Activated T-cell treated with anti-CD3 and anti-CD28 coated beads for 1 hour (primary cell): Measurements from ENCODE around the gene MPPED1.

ENCODE experiments used
- DNase-seq: peaks from one replicate; pipeline ENCODE4 v3.0.0-alpha.2; 2020; ENCODE audit warnings: low read depth

MPPED1 gene

DNA sequence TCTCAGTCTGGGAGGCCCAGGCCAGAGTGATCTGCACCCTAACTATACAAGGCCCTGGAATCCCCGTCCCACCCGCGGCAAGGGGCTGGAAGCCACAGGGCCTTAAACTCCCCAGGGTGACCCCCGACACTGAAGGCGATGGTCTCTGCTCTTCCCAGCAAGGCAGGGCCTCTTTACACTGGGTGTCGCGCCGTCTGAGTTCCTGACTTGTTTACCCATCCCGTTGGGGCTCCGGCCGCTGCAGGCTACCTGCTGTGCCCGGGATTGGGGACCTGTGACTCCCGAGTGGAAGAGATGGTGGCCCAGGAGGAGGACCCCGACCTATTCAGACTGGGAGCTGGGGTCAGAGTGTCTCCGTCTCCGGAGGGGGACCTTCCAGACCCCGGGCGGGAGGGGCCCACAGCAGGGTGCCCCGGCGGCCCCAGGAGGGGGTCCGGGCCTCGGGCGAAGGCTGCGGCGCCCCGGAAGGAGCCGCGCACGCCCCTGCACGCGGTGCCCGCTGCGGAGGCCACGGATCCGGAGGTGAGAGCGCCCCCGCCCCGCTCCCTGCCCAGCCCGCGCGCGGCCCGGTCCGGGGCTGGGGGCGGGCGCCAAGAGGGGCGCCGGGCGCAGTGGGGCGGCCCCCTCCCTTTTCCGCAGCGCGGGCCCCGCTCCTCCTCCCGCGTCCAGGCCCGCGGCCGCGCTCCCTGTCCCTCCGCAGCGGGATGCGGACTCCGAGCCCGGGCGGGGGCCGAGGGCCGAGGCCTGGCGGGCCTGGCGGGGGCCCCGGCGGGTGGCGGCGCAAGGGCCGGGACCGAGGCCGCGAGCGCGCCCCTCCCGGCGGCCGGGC, 560 bp upstream of the MPPED1 start:
- no peak for DNase-seq

DNA sequence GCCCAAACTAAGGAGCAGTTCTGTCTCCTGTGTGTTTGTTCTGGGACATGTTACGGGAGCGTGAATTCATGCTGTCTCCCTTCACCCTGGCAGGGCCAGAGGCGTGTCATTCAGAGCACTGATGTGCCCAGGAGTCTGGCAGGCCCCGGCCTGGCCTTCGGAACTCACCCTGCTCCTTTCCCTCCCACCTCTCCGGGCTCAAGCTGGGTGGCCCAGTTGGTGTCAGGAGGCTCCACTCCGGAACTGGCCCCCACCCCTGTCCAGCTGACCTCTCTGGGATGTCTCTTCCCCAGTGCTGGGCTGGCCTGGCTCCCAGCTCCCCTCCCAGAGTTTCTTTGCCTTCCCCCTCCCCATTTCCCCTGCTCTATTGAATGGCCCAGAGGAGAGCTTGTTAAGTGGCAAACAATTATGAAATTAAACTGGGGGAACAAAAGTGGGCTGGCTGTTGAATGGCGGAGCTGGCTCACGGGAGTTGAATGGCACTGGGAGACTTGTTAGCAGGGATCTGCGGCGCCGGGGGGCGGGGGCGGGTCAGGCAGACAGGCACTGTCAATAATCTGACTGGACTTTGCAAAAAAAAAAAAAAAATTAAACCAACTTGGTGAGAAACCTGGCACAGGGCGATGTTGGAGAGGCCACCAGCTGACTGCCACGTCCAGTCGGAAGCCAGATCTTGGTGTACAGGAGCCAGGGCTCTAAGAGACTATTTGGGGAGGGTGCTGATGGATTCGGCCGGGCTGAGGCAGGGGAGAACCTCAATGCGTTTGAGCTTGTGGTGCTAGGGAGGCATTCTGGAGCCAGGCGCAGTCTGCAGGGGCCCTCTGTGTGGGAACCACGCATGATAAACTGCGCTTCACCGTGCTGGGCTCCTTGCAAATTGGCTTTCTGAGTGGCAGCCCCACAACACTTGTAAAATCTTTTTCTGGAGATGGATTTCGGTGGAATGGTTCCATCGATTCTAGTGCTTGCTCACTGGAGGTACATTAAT, 1.3 kb downstream of the MPPED1 start:
- DNase-seq: no peak

DNA sequence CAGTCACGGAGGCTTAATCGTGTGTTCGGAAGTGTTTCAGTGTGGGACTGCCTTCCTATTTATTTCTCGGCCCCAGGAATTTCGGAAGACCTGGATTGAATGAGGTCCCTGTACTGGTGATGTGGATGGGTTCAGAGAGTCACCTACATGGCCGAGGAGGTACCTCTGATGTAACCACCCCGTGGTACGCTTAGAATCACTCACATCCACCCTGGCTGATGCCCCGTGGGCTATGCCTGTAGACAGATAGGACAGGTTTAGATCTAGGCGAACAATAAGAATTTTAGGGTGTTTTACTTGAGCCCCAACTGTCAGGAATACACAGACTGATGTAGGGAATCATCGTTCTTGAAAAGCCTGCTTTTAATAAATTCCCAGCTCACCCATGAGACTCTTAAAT, 2.0 kb downstream of the MPPED1 start:
- no peak for DNase-seq

DNA sequence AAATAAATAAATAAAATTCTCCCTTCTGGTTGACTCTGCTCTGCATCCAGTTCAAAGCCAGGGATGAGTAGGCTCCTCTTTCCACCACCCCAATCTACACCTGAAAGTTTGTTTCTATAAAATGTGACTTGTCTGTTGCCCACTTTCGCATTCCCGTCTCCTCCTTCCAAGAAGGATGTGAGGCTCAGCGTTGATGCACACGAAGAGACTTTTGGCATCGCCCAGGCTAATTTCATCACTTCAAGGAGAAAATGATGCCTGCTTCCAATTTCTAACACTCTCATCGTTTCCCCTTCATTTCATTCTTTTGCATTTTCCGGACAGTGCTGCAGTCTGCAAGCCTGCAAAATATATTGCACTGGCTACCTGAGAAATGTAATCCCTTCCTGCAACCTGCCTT, 3.9 kb downstream of the MPPED1 start:
- DNase-seq: no peak

DNA sequence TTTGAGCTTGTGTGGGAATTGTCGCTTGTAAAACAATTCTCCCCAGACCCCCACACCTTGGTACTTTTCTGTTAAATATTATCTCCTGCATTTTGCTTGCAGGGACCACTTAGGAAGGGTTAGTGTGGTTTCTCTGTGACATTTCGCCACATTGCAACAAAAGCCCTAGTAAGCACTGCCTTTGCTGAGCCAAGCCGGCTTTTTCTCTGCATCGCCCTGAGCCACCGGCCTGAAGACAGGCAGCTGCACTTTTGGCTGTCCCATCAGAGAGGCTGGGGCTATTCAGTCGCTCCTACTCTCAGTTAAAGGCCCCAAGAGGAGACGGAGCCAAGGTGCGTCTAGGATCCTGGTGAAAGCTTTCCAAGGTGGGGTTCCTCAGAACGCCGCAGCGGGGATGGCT, 5.7 kb downstream of the MPPED1 start:
- no peak for DNase-seq

DNA sequence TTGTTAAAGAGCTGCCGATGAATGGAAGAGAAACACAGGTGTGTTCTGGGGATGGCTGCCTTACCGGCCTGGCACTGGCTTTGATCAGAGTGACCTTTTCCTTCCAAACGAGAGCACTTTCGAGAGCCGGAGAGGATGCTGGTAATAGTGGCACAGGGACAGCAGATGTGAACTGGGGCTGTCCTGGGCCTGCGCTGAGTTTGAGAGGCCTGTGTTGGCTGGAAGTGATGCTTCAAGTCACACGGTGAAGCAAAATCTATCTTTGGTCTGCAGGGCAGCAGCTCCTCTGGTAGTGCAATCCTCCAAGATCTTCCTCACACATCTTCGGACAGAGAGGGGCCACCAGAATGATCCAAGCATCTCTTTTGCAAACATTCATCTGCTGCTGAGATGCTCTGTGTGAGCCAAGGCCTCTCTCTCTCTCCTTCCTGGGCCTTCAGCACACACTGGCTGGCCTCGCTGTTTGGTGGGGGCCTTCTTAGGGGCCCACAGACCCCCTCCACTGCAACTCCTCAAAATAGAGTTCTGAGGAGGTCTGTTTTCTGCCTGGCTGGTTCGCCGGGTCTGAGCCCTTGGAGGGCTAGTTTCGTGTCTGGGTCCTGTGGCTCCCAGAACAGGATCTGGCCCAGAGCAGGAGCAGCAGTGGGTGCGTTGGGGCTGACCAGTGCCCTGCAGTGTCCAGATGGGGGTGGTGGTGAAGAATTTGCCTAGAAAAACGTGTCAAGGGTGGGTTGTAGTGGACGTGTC, 6.4 kb downstream of the MPPED1 start:
- DNase-seq: no peak

DNA sequence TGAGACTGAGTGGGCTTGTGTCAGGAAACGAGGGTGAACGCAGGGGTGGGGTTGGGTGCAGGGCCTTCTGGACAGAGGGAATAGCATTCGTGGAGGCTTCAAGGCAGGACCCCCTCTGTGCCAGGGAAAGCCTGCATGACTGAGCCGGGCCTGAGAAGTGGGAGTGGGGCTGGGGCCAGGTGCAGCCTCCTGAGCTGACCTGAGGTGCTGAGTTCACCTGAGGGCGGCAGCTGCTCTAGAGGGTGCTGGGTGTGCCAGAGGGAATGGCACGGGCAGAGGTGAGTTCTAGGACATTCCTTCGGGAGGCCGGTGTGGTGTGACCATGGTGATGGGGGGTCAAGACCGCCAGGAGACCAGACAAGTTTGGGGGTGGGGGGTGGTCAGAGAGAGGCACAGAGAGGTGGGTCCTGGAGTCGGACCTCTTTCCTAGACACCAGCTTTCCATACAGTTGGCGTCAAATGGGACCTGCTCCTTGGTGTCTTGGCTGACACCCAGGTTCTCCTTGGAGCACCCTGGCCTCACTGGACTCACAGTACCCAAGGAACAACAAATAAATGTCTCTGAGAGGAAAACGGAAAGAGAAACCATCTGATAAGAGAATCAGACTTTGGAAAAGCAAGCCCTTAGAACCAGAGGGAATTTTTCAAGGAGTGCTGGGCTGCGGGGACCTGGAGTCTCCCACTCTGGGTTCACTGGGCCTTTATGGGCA, 7.7 kb downstream of the MPPED1 start:
- DNase-seq: no peak

DNA sequence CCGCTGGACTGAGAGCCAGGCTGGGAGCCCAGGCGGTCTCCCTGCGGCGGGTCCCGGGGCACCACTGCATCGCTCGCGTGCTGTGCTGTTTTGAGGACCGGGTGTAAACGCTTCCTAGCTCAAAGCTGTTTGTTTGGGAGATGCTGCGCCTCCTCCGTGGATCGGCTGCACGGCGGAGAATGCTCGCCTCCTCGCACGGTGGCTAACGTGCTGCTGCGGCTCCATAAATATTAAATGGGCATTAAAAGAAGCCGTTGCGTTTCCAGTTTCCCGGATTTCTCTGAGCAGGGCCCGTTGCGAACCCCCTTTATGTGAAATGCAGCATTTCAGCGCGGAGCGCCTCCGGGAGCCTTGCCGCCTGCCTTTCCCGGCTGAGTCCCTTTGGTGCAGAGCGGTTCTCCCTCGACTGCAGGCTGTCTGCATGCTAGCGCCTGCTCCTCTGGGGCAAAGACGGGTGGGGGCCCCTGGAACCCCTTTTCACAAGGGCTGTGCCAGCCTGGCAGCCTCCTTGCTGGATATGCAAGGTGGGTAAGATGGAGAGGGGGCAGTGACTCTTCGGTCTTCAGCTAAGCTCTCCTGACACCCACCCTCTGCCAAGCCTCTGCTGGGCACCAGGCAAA, 9.3 kb downstream of the MPPED1 start:
- no peak for DNase-seq

DNA sequence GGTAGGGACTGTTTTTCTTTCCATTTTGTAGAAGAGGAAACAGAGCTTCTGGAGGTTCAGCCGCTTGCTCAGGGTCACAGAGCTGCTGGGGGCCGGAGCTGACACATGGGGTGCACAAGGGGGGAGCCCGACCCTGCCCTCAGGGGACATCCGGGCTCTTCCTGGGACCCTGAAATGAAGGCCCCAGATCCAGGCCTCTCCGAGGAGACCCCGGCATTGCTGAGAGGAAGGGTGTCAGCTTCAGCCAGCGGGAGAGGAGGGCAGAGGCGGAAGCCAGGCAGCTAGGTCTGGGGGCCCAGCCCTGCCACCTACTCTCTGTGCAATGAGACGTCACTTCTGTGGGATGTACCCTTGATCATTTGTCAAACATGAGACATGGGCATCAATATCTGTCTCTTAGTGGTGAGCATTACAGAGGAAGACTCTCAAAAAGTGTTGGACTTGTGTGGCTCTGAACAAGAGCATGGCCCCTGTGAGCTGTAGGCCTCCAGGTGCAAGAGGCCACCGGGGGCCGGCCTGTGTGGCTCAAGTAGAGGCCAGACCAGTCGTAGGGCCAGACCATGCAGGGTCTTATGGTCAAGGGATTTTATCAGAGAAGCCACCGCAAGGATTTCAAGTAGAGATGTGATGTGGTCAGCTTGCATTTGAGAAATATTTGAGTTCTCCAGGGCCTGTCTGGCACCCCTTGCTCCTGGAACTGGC, 10.3 kb downstream of the MPPED1 start:
- no peak for DNase-seq

DNA sequence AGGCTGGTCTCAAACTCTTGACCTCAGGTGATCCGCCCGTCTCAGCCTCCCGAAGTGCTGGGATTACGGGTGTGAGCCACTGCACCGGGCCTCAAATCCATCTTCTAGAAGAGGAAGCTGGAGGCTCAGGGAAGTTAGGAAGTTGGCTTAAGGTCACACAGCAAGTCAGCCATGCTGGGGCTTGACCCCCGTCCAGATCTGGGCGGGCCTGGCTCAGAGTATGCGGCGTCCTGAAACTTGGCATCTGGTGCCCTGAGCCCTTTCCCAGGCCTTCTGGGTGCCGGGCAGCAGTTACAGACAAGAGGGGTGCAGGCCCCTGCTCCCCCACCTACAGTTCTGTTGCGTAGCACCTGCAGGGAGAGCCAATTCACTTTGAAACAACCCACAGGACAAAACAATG, 11.2 kb downstream of the MPPED1 start:
- no peak for DNase-seq

DNA sequence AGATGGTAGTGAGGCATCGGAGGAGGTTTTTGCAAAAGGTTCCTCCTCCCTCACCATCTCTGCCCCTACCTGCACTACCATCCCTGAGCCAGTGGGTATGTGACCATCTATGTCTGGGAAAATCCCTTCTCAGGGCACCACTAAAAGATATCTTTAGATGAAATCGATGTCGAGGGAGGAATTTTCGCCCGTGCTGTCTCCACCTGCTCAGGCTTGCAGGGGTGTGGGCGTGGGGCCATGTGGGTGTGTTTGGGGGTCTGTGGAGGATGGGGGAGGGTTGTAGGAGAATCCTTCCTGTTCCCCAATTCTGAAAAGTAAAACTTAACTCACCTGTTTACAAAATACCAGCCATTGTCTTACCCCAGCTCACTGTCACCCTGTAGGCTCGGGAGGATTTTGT, 12.4 kb downstream of the MPPED1 start:
- no peak for DNase-seq

DNA sequence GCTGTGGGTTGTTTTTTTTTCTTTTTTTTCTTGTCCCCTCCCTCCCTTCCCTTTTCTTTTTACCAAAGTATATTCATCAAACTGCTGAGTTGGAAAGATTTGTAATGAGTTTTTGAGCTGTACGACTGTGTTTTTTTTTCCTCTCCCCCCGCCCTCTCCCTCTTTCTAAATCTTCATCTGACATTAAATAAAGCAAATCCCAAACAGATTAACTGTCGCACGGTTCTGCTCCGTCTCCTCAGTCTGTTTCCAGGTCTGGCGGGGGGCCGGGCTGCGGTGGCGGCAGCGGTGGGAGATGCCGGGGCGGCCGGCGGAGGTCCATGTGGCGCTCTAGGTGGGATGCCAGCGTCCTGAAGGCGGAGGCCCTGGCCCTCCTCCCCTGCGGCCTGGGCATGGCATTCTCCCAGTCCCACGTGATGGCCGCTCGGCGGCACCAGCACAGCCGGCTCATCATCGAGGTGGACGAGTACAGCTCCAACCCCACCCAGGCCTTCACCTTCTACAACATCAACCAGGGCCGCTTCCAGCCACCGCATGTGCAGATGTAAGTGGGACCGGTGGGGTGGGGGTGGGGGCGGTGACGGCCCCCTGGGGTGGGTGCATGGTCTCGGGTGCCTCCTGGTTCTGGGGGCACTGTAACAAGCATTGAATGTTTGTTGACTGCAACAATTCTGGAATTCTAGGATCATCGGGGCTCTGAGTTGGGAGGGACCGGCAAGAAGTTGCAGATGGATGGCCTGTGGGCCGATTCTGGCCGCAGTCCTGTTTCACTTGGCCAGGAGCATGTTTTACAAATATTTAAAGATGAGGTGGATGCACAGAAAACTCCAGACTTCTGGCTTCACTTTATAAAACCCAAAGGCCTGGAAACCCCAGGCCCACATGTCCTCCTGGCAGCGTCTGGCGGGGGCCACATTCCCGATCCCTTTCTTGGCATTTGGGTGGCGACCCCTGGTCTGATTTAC, 13.1 kb downstream of the MPPED1 start:
- no peak for DNase-seq

DNA sequence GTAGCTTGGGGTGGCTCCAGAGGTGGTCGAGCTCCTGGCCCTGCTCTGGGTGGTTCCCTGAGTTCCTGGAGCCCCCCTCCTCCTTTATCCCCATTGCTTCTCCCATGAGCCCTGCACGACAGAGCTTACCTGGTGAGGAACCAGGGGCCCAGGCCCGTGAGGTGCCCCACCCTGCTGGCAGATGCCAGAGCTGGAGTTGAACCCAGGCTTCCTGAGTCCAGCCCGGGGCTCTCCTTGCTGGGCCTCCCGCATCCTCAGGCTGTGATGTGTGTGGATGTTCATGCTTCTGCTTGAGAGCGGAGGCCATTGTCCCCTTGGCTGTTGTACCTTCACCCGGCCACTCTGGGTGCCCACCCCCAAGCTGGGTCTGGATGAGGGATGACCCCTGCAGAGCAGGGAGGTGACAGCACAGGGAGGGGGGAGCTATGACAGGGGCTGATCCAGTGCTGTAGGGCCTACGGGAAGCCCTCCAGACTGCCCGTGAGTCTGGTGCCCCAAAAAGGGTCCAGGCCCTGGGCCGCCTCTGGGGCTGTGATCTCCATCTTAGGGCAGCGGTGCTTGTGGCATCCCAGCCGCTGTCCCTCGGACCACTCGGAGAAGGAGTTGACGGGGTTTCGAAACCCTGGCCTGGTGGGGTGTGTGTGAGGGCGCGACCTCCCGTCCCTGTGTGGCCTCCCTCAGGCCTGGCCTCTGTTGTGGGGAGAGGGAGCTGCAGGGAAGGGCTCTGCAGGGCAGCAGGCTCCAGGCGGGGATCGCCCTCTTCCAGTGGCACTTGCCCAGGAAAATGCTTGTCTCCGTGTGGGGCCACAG, 14.4 kb downstream of the MPPED1 start:
- DNase-seq: no peak

DNA sequence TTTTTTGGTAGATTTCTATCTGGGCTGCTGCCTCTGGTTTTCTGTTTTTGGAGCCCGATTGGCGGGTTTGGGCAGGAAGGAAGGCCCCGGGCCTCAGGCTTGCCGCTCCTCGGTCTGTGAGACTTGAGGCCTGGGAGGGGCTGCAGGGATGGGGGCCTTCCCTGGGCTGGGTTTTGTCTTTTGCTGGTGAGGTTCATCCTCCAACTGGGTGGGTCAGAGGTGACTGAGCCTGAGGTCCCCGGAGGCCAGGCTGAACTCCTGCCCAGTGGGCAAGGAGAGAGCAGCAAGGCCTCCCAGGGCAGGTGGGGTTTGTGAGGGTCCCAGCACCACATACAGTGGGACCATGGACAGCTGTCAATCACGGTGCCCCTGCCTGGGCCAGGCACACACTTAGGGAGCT, 15.0 kb downstream of the MPPED1 start:
- DNase-seq: no peak

DNA sequence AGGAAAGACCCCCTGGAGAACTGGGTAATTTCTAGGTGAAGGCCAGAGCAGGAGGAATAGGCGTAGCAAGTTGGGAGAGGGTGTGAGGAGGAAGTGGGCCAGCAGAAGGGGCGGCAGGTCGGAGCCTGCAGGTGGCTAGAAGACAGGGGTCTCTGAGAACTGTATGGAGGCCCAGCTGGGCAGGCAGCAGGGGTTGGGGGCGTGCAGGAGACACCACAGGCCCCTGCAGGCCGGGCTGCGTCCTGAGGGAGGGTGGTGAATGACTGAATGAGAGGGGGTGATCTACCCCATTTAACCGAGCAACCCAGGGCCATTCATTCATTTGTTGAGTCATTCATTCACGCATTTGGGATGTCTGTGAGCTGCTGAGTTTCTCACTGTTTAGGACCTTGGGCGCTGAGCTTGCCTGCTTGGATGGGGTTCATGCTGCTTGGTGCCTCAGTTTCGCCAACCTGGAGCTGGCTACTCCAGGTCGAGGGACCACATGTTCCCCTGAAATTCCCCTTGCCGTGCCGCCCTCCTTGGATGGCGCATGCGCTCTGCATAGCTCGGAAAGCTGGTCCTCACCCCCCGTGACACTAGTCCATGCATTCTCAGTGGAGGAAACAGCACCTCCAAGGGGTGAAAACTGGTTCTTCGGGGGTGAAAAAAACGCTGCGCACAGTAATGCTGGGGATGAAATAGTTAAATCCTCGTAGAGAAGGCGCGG, 15.6 kb downstream of the MPPED1 start:
- DNase-seq: no peak

DNA sequence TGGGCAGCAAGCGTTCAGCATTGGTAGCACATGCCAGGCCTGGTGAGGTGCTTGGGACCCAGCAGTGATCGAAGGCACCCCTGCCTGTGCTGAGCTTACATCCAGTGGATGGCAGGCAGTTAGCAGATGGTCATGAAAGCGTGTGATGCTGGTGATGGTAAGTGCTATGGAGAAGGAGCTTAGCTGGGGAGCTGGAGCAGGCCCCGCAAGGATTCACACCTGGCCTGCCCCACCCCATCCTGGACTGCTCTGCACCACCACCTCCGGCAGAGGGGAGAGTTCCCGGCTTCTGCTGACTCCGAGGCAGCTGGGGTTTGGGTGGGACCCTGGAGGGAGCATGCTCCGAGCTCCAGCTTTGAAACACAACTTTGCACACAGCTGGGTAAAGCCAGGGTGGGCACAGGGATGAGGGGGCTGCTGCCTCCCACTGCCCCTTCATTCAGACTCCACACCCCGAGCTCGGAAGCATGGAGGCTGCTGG, 16.2 kb downstream of the MPPED1 start:
- no peak for DNase-seq

DNA sequence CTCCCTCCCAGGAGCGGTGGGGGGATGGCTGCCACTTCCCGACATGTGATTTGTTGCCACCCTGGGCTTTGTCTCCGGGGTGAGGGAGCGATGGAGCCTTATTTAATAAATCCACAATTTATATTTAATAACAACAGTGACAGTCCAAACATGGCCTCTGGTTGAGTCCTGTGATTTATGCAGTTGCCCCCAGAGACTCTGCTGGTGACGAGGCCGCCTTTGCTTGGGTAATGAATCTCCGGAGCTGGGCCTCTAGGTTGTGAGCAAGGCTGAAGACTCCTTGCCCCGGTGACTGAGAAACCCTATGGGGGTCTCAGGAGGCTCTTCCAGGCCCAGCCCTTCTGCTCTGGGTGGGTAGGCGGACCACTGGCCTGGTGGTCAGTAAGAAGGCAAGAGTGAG, 16.7 kb downstream of the MPPED1 start:
- DNase-seq: no peak

DNA sequence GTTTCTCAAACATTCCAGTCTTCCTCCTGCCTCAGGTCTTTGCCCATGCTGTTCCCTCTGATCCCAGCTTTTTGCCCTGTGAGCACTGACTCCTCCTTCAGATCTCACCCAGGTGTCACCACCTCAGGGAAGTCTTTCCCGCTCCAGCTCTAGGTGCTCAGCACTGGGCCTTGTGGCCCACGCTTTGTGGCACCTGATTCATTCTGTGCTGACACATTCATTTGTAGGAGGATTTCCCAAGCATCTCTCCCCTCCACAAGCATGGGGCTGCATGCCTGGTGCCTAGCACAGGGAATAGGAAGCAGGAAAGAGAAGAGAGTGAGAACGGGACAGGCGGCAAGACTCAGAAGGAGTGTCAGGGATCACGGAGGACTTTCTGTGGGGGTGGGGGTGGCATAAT, 17.6 kb downstream of the MPPED1 start:
- DNase-seq: no peak
